B cell (primary cell): Measurements from ENCODE around the gene FAHD1. TPM values are rescaled to one million over a fixed set of nuclear protein-coding genes. Genes with fewer than 3 reads are reported as not detected.
"Not testable (repeated sequence)": the region's sequence is repeated elsewhere in the genome, so short reads cannot be mapped to it uniquely, and the experiment has no call there.

Experiments used
- ATAC-seq: fragments of 200-7000 bp; cut with Tn5 transposase; one replicate; pipeline ENCODE4 v1.10.0; 2021; ENCODE audit warnings: low read depth, mild to moderate bottlenecking, moderate number of reproducible peaks, moderate library complexity
- CTCF ChIA-PET: fragments of 350-600 bp; sonication (Branson Sonifier 250); formaldehyde crosslinking; loops from one replicate; lab custom pipeline; 2021; ENCODE audit warnings: antibody characterized with exemption, inconsistent platforms; lab: Charles Lee
- POLR2A ChIA-PET: fragments of 350-600 bp; sonication (Branson Sonifier 250); formaldehyde crosslinking; loops from one replicate; lab custom pipeline; 2021; ENCODE audit warnings: antibody characterized with exemption; lab: Charles Lee
- DNase-seq: peaks from one replicate; pipeline ENCODE4 v3.0.0; 2013
- H2AFZ ChIP-seq: 2 replicates; pipeline ENCODE4 v1.6.1; 2012; ENCODE audit warnings: mild to moderate bottlenecking, low read depth, low read length; ENCODE audit not compliant: insufficient read depth, poor library complexity, severe bottlenecking
- H3K27ac ChIP-seq, 2 donors: 1 replicate in 1 of 2; 2 replicates in 1 of 2; pipeline ENCODE4 v1.5.1; 2012 to 2013; ENCODE audit warnings: low read length in 2 of 2, mild to moderate bottlenecking in 2 of 2, moderate library complexity in 1 of 2
- H3K27me3 ChIP-seq, 4 experiments: fragments of 200-600 bp in 1 of 4; sonication (generic) in 1 of 4; replicated peaks in 1 of 4; 1 replicate in 2 of 4; 2 replicates in 2 of 4; pipeline versions ENCODE4 v1.6.1 to v1.7.0; 2013 to 2016; ENCODE audit warnings: low read length in 3 of 4, mild to moderate bottlenecking in 2 of 4, mixed read lengths in 1 of 4, moderate library complexity in 1 of 4; ENCODE audit not compliant: insufficient read depth in 4 of 4, control insufficient read depth in 3 of 4; ENCODE audit errors: control extremely low read depth in 1 of 4
- H3K36me3 ChIP-seq, 2 experiments: replicated peaks in 1 of 2; 1 replicate in 1 of 2; 2 replicates in 1 of 2; pipeline versions ENCODE4 v1.6.1 to v1.7.1; 2013; ENCODE audit warnings: low read length in 1 of 2; ENCODE audit not compliant: insufficient read depth in 2 of 2, control insufficient read depth in 1 of 2; ENCODE audit errors: control extremely low read depth in 1 of 2, extremely low read depth in 1 of 2
- H3K4me1 ChIP-seq, 2 donors: fragments of 200-600 bp in 1 of 2; sonication (generic) in 1 of 2; 1 replicate in 1 of 2; 2 replicates in 1 of 2; pipeline versions ENCODE4 v1.5.1 to v1.6.1; 2013 to 2017; ENCODE audit warnings: low read length in 2 of 2; ENCODE audit not compliant: control insufficient read depth in 2 of 2, insufficient read depth in 2 of 2
- H3K4me2 ChIP-seq: replicated peaks from 2 replicates; pipeline ENCODE3; 2012; ENCODE audit warnings: mild to moderate bottlenecking, low read depth, low read length; ENCODE audit not compliant: poor library complexity, severe bottlenecking
- H3K4me3 ChIP-seq, 5 experiments: fragments of 200-600 bp in 1 of 5; sonication (generic) in 1 of 5; 1 replicate in 3 of 5; 2 replicates in 2 of 5; pipeline versions ENCODE4 v1.5.1 to v1.7.0; 2011 to 2016; ENCODE audit warnings: low read length in 4 of 5, mild to moderate bottlenecking in 4 of 5, low read depth in 2 of 5, control low read depth in 1 of 5, moderate library complexity in 1 of 5; ENCODE audit not compliant: insufficient read depth in 1 of 5; ENCODE audit errors: control extremely low read depth in 1 of 5, extremely low read depth in 1 of 5
- H3K79me2 ChIP-seq: fragments of 200-600 bp; sonication (generic); one replicate; pipeline ENCODE4 v1.6.0; 2016; ENCODE audit warnings: low read length; ENCODE audit not compliant: control insufficient read depth, insufficient read depth
- H3K9ac ChIP-seq: fragments of 200-600 bp; sonication (generic); 2 replicates; pipeline ENCODE4 v1.6.1; 2017; ENCODE audit warnings: mild to moderate bottlenecking, low read length, moderate library complexity
- H3K9me3 ChIP-seq, 3 donors: one replicate each; pipeline versions ENCODE4 v1.6.1 to v1.7.1; 2013; ENCODE audit warnings: low read length in 2 of 3; ENCODE audit not compliant: control insufficient read depth in 2 of 3, insufficient read depth in 1 of 3; ENCODE audit errors: control extremely low read depth in 1 of 3
- H4K20me1 ChIP-seq: 2 replicates; pipeline ENCODE4 v1.6.0; 2012; ENCODE audit warnings: mild to moderate bottlenecking, low read length; ENCODE audit not compliant: insufficient read depth, control insufficient read depth, poor library complexity, severe bottlenecking
- H3K27ac Mint-ChIP-seq: one replicate; pipeline ENCODE4 v1.8.0; 2021; ENCODE audit warnings: mixed read lengths
- H3K27me3 Mint-ChIP-seq: one replicate; pipeline ENCODE4 v1.8.0; 2021; ENCODE audit warnings: mixed read lengths
- H3K4me1 Mint-ChIP-seq: one replicate; pipeline ENCODE4 v1.8.0; 2021; ENCODE audit warnings: mixed read lengths
- H3K4me3 Mint-ChIP-seq: one replicate; pipeline ENCODE4 v1.8.0; 2021; ENCODE audit warnings: mixed read lengths
- H3K9me3 Mint-ChIP-seq: one replicate; pipeline ENCODE4 v1.8.0; 2022; ENCODE audit warnings: mixed read lengths; ENCODE audit not compliant: insufficient read depth
- EZH2 ChIP-seq: IDR thresholded peaks from 2 replicates; pipeline ENCODE4 v1.6.1; 2012; ENCODE audit warnings: borderline replicate concordance, low read depth, mild to moderate bottlenecking, moderate library complexity, low read length; ENCODE audit not compliant: insufficient read depth, poor library complexity, severe bottlenecking
- WGBS: methylation state at CpG from one replicate; pipeline ENCODE4 v1.1.5; 2013; ENCODE audit warnings: missing lambda C conversion rate; ENCODE audit not compliant: insufficient coverage; 5-methylcytosine and 5-hydroxymethylcytosine counted together
- intact Hi-C: fragments of 100-400 bp; cut with micrococcal nuclease; formaldehyde crosslinking; loops from one replicate; pipeline ENCODE4 v1.10.0; 2022
- polyA plus RNA-seq: library from polyadenylated mRNA; depleted of rRNA; stranded (reverse); fragments of >200 nt; gene quantifications from 2 replicates; pipeline ENCODE4 v1.2.3, GENCODE V29; 2012
- total RNA-seq, 2 donors: library from RNA; stranded (reverse); fragments of 120-200 nt in 1 of 2; gene quantifications; 1 replicate in 1 of 2; 2 replicates in 1 of 2; pipeline versions ENCODE4 v1.2.3 to v1.2.4, GENCODE V29; 2013 to 2022
- TF ChIP-seq, protein P1 (sequence below): fragments of 200-600 bp; IDR thresholded peaks from one replicate; pipeline ENCODE4 v1.8.0; 2022; ENCODE audit warnings: antibody characterized with exemption, mild to moderate bottlenecking

Gene FAHD1
- total and polyA plus RNA-seq, 2 donors (not counting 1 experiment from before 2014, with no cell fraction given): 11.0 to 14.5 TPM

- H3K4me3 Mint-ChIP-seq, H3K4me2 ChIP-seq, H3K4me1 ChIP-seq, H3K9me3 Mint-ChIP-seq, CTCF ChIA-PET, H3K9me3 ChIP-seq, H2AFZ ChIP-seq, H3K4me1 Mint-ChIP-seq, H3K36me3 ChIP-seq, H3K79me2 ChIP-seq, H3K27ac Mint-ChIP-seq, H4K20me1 ChIP-seq, H3K4me3 ChIP-seq, intact Hi-C loops, H3K9ac ChIP-seq, ATAC-seq, H3K27ac ChIP-seq, POLR2A ChIA-PET, DNase-seq: not testable (repeated sequence)
- WGBS: 85% methylated on average over 7 of the region's 13 CpGs
- H3K27me3 ChIP-seq: peaks cover 0 to 29% (median 7%) of the 10 kb centered on the region in 4 experiments
- H3K27me3 Mint-ChIP-seq: peaks cover 24% of the 10 kb centered on the region
Measured at GRCh38 chr16:1876066-1876465, 49.1 kb downstream of the FAHD1 start.

GRCh38 chr16:1876468-1876867 lies 49.5 kb downstream of the FAHD1 start:
- no peaks in the 10 kb centered on the region for H3K36me3 ChIP-seq
- no peak overlapping the region for H3K9ac ChIP-seq
- H3K9me3 ChIP-seq: peaks cover 0 to 8% (median 0%) of the 10 kb centered on the region in 3 donors
- ATAC-seq (no peak), DNase-seq (no peak)
- intact Hi-C loops: no loop called here
- H4K20me1 ChIP-seq: no peaks in the 10 kb centered on the region
- no peak overlapping the region for H2AFZ ChIP-seq
- peaks cover 0 to 29% (median 7%) of the 10 kb centered on the region in 4 experiments for H3K27me3 ChIP-seq
- Mint-ChIP-seq H3K27me3 (peaks cover 24% of the 10 kb centered on the region), H3K4me3 (no peak overlapping the region), H3K9me3 (no peaks in the 10 kb centered on the region), H3K27ac (no peak overlapping the region), H3K4me1 (no peaks in the 10 kb centered on the region)
- ChIA-PET CTCF (no interaction called here), POLR2A (no interaction called here)
- H3K4me2 ChIP-seq: no peak overlapping the region
- no peak overlapping the region for H3K27ac ChIP-seq
- H3K4me1 ChIP-seq: peaks cover 0 to 8% of the 10 kb centered on the region in 2 donors
- no peaks in the 10 kb centered on the region for H3K79me2 ChIP-seq
- TF ChIP-seq EZH2: no peak
- TF ChIP-seq, protein P1, sequence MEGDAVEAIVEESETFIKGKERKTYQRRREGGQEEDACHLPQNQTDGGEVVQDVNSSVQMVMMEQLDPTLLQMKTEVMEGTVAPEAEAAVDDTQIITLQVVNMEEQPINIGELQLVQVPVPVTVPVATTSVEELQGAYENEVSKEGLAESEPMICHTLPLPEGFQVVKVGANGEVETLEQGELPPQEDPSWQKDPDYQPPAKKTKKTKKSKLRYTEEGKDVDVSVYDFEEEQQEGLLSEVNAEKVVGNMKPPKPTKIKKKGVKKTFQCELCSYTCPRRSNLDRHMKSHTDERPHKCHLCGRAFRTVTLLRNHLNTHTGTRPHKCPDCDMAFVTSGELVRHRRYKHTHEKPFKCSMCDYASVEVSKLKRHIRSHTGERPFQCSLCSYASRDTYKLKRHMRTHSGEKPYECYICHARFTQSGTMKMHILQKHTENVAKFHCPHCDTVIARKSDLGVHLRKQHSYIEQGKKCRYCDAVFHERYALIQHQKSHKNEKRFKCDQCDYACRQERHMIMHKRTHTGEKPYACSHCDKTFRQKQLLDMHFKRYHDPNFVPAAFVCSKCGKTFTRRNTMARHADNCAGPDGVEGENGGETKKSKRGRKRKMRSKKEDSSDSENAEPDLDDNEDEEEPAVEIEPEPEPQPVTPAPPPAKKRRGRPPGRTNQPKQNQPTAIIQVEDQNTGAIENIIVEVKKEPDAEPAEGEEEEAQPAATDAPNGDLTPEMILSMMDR: no peak
- 63% methylated on average over 4 of the region's 7 CpGs for WGBS
- H3K4me3 ChIP-seq: no peak overlapping the region
